Measurements from ENCODE around the gene TMCO6.

- TF ChIP-seq CTCF (IDR thresholded peaks at IDR 0.05; ENCODE audit: borderline replicate concordance, extremely low read depth, low read length, poor library complexity, severe bottlenecking): no peak
- TF ChIP-seq EZH2 (IDR thresholded peaks at IDR 0.05; ENCODE audit: borderline replicate concordance, low read depth, low read length, severe bottlenecking): no peak
Observed at GRCh38 chr5:140602147-140602546, 37.1 kb upstream of the TMCO6 start.
